Hepatic stellate cell (primary cell): ENCODE results near the gene THOC2.
A peak's percentile ranks its signal among the peaks of the same experiment; 100 is the strongest.
"Not testable (repeated sequence)": the region's sequence is repeated elsewhere in the genome, so short reads cannot be mapped to it uniquely, and the experiment has no call there.

Experiments used
- DNase-seq: peaks from one replicate; pipeline ENCODE4 v3.0.0; 2011; ENCODE audit warnings: low spot score

The THOC2 gene

GRCh38 chrX:123664467-123665167, 68.2 kb downstream of the THOC2 start:
- peak; percentile 9 for DNase-seq

- not testable (repeated sequence) for DNase-seq
Observed at GRCh38 chrX:123663720-123664119, 69.1 kb downstream of the THOC2 start.

GRCh38 chrX:123656507-123656906, 76.3 kb downstream of the THOC2 start:
- not testable (repeated sequence) for DNase-seq

- DNase-seq = not testable (repeated sequence)
Observed at GRCh38 chrX:123648811-123649181, 84.1 kb downstream of the THOC2 start.

- no peak for DNase-seq
Observed at GRCh38 chrX:123648028-123648810, 84.6 kb downstream of the THOC2 start.

GRCh38 chrX:123647244-123647643, 85.6 kb downstream of the THOC2 start:
- DNase-seq = no peak

- DNase-seq = no peak
Observed at GRCh38 chrX:123629502-123629901, 103.3 kb downstream of the THOC2 start.

- peak; percentile 2 for DNase-seq
Observed at GRCh38 chrX:123626962-123627361, 105.9 kb downstream of the THOC2 start.

- DNase-seq = no peak
Observed at GRCh38 chrX:123625952-123626351, 106.9 kb downstream of the THOC2 start.

GRCh38 chrX:123625477-123625876, 107.4 kb downstream of the THOC2 start:
- no peak for DNase-seq

- DNase-seq = no peak
Observed at GRCh38 chrX:123617007-123617406, 115.8 kb downstream of the THOC2 start.

- DNase-seq = no peak
Observed at GRCh38 chrX:123610915-123611314, 121.9 kb downstream of the THOC2 start.

- DNase-seq = no peak
Observed at GRCh38 chrX:123607806-123608205, 125.0 kb downstream of the THOC2 start.

GRCh38 chrX:123607270-123607669, 125.6 kb downstream of the THOC2 start:
- no peak for DNase-seq

GRCh38 chrX:123603491-123603890, 129.4 kb downstream of the THOC2 start:
- DNase-seq = no peak

- no peak for DNase-seq
Observed at GRCh38 chrX:123601437-123601836, 131.4 kb downstream of the THOC2 start.

- no peak for DNase-seq
Observed at GRCh38 chrX:123600181-123600580, 132.7 kb downstream of the THOC2 start.

GRCh38 chrX:123590842-123591486, 141.9 kb downstream of the THOC2 start:
- peak; percentile 1 for DNase-seq

- DNase-seq = no peak
Observed at GRCh38 chrX:123588723-123589122, 144.1 kb downstream of the THOC2 start.

- no peak for DNase-seq
Observed at GRCh38 chrX:123581586-123581985, 151.3 kb downstream of the THOC2 start.

GRCh38 chrX:123580792-123581191, 152.1 kb downstream of the THOC2 start:
- DNase-seq = no peak

GRCh38 chrX:123574027-123574426, 158.8 kb downstream of the THOC2 start:
- DNase-seq = not testable (repeated sequence)

- no peak for DNase-seq
Observed at GRCh38 chrX:123570011-123570590, 162.8 kb downstream of the THOC2 start.
